GM20000 (cell line): ENCODE measurements around the gene MKI67.

Source experiments
- DNase-seq: peaks from one replicate; pipeline ENCODE4 v3.0.0; 2012; ENCODE audit warnings: low spot score
- CTCF ChIP-seq: IDR thresholded peaks from 2 replicates; pipeline ENCODE4 v1.5.1; 2012; ENCODE audit warnings: mild to moderate bottlenecking, control low read depth; ENCODE audit errors: extremely low read depth, missing control alignments

The MKI67 gene

GRCh38 chr10:128166151-128166550 lies 39.9 kb upstream of the MKI67 start:
- no peak for DNase-seq
- no peak for TF ChIP-seq CTCF

- DNase-seq = no peak
- TF ChIP-seq CTCF = no peak
These were observed 39.3 kb upstream of the MKI67 start for GRCh38 chr10:128165536-128165935.

- no peak for TF ChIP-seq CTCF
- no peak for DNase-seq
These were observed 37.5 kb upstream of the MKI67 start for GRCh38 chr10:128163701-128164100.

GRCh38 chr10:128161031-128161430 lies 34.8 kb upstream of the MKI67 start:
- TF ChIP-seq CTCF = no peak
- no peak for DNase-seq

- no peak for DNase-seq
- no peak for TF ChIP-seq CTCF
These were observed 34.1 kb upstream of the MKI67 start for GRCh38 chr10:128160297-128160711.

GRCh38 chr10:128158021-128158795 lies 32.0 kb upstream of the MKI67 start:
- no peak for DNase-seq
- no peak for TF ChIP-seq CTCF

GRCh38 chr10:128156999-128157755 lies 31.0 kb upstream of the MKI67 start:
- no peak for TF ChIP-seq CTCF
- no peak for DNase-seq
